Measurements from ENCODE around the gene SRL. TPM values are rescaled to one million over a fixed set of nuclear protein-coding genes. Genes with fewer than 3 reads are reported as not detected.

Gene SRL
- 0.68 TPM in 1 of 2 replicates, not detected in the other for total RNA-seq

DNA sequence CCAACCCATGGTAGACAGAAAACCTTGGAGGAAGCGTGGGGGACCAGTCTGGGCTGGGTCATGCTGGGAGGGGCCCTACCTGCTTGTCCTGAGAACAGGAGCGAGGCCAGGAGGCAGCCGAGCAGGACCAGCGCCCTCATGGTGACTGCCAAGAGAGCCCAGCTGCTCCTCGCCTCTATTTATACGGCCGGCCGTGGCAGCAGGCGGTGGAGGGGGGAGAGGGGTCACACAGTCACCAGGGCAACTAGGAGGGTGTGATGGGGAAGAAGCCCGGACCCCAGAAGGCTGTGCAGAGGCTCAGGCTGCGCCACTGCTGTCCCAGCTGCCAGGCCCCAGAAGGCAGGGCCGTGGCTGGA is at the start of gene SRL:
Gene SRL, minus strand, starts transcription at position 153 of the 356 bp plus-strand sequence. Its CDS starts 13 bp downstream, at position 140.

Other genes starting within 250 kb of the SRL start
- gene ADCY9, start 125.6 kb downstream of the SRL start, total RNA-seq, result 23.6 and 30.2 TPM in 2 replicates
- 5.7 and 10.0 TPM in 2 replicates for gene TFAP4, start 30.9 kb upstream of the SRL start, total RNA-seq
- 14.1 and 21.4 TPM in 2 replicates for gene GLIS2, start 74.0 kb upstream of the SRL start, total RNA-seq
- gene PAM16, start 109.2 kb upstream of the SRL start, total RNA-seq, result 31.7 and 44.6 TPM in 2 replicates
- 214 and 253 TPM in 2 replicates for gene VASN, start 129.8 kb upstream of the SRL start, total RNA-seq
- gene CORO7, start 174.5 kb upstream of the SRL start, total RNA-seq, result 8.2 and 18.6 TPM in 2 replicates
- gene DNAJA3, start 183.8 kb upstream of the SRL start, total RNA-seq, result 26.0 and 32.7 TPM in 2 replicates
- gene NMRAL1, start 232.5 kb upstream of the SRL start, total RNA-seq, result 54.6 and 55.6 TPM in 2 replicates
- 39.6 and 52.2 TPM in 2 replicates for gene HMOX2, start 234.3 kb upstream of the SRL start, total RNA-seq